Right lobe of liver (tissue), 6 donors: ENCODE measurements around the gene ADH5. TPM values are rescaled to one million over a fixed set of nuclear protein-coding genes. Genes with fewer than 3 reads are reported as not detected.

ENCODE experiments used
- ATAC-seq, 4 donors: fragments of 200-7000 bp; cut with Tn5 transposase; one replicate each; pipeline ENCODE4 v1.9.1; 2020; ENCODE audit warnings: mild to moderate bottlenecking in 4 of 4, moderate library complexity in 4 of 4
- DNase-seq, 3 donors: peaks; one replicate each; pipeline ENCODE4 v3.0.0-alpha.2; 2020
- H3K27ac ChIP-seq, 3 donors: fragments of 200-600 bp; one replicate each; pipeline ENCODE4 v1.8.0; 2022
- H3K27me3 ChIP-seq, 2 donors: fragments of 200-600 bp; one replicate each; pipeline ENCODE4 v1.8.0; 2022
- H3K36me3 ChIP-seq, 4 donors: fragments of 200-600 bp; sonication (generic) in 1 of 4; one replicate each; pipeline versions ENCODE4 v1.5.1 to v1.8.0; 2017 to 2022; ENCODE audit warnings: control low read depth in 1 of 4
- H3K4me1 ChIP-seq, 4 donors: fragments of 200-600 bp; sonication (generic) in 1 of 4; one replicate each; pipeline versions ENCODE4 v1.5.1 to v1.8.0; 2017 to 2022; ENCODE audit warnings: control low read depth in 1 of 4
- H3K4me3 ChIP-seq, 3 donors: fragments of 200-600 bp; one replicate each; pipeline ENCODE4 v1.8.0; 2022
- H3K9me3 ChIP-seq, 4 donors: fragments of 200-600 bp; sonication (generic) in 1 of 4; one replicate each; pipeline versions ENCODE4 v1.5.1 to v1.8.0; 2017 to 2022; ENCODE audit warnings: control low read depth in 1 of 4
- CTCF ChIP-seq, 4 donors: fragments of 200-600 bp in 3 of 4; fragments of 450-650 bp in 1 of 4; IDR thresholded peaks; one replicate each; pipeline versions ENCODE4 v1.5.1 to v1.8.0; 2016 to 2022; ENCODE audit warnings: antibody characterized with exemption in 4 of 4, mild to moderate bottlenecking in 2 of 4
- POLR2A ChIP-seq: fragments of 450-650 bp; IDR thresholded peaks from one replicate; pipeline ENCODE4 v1.6.1; 2017; ENCODE audit warnings: antibody characterized with exemption, mild to moderate bottlenecking
- WGBS: methylation state at CpG from one replicate; pipeline ENCODE4 v1.1.6; 2018; ENCODE audit warnings: low coverage, low lambda C conversion rate; ENCODE audit not compliant: insufficient coverage; ENCODE audit errors: missing lambda C conversion rate; 5-methylcytosine and 5-hydroxymethylcytosine counted together
- intact Hi-C, 2 donors: fragments of 100-400 bp; cut with DNase I; formaldehyde crosslinking; loops; one replicate each; pipeline versions ENCODE4 v1.11.2 to v1.14.1; 2022
- total RNA-seq, 6 experiments: library from RNA; depleted of rRNA in 2 of 6; stranded (reverse); fragments of >200 nt in 2 of 6; fragmentation: NEBNext Ultra II Directional in 3 of 6; extraction: Animal tissue kit (Norgen Biotek cat#: 25700) in 3 of 6; gene quantifications; one replicate each; pipeline versions ENCODE4 v1.1.0 to v1.2.4, GENCODE V29; 2016 to 2023
- donor health status: DM: no; HTN: yes; CAD: no.
- donor health status: DM: no; HTN: no; CAD: no.
- donor health status: DM: no; HTN: no; CAD: no.
- donor health status: DM: no; HTN: yes; CAD: no.
- donor health status: DM: no; HTN: yes; CAD: no.

The ADH5 gene
- total RNA-seq, 6 experiments from 2014 or later, result 109 to 170 (median 131) TPM

DNA sequence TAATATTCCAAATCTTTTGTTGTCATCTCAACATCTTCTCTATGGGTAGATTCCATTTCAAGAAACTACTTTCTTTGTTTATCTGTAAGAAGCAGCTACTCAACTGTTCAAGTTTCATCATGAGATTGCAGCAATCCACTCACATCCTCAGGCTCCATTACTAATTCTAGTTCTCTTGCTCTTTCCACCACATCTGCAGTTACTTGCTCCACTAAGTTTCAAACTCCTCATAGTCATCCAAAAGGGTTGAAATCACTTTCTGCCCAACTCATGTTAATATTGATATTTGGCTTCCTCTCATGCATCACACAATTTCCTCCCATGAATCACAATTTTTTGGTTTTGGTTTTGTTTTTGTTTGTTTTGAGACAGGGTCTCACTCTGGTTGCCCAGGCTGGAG is 35.7 kb downstream of the ADH5 start:
- peaks cover 0 to 8% (median 3%) of the 10 kb centered on the region in 4 donors for H3K36me3 ChIP-seq
- no peak overlapping the region for H3K4me3 ChIP-seq
- DNase-seq (no peak), ATAC-seq (no peak)
- intact Hi-C loops, result no loop called here
- no peak overlapping the region for H3K27ac ChIP-seq
- H3K27me3 ChIP-seq, result no peaks in the 10 kb centered on the region
- no peak for TF ChIP-seq POLR2A
- TF ChIP-seq CTCF (IDR thresholded peaks at IDR 0.05), result no peak
- no peaks in the 10 kb centered on the region for H3K4me1 ChIP-seq
- no peaks in the 10 kb centered on the region for H3K9me3 ChIP-seq

- H3K27ac ChIP-seq, result no peak overlapping the region
- 80% methylated on average over 2 of the region's 2 CpGs for WGBS
- no peaks in the 10 kb centered on the region for H3K4me1 ChIP-seq
- peaks cover 0 to 5% (median 2%) of the 10 kb centered on the region in 4 donors for H3K36me3 ChIP-seq
- H3K4me3 ChIP-seq, result no peak overlapping the region
- intact Hi-C loops, result no loop called here
- DNase-seq, result no peak
- H3K9me3 ChIP-seq, result no peaks in the 10 kb centered on the region
- TF ChIP-seq POLR2A (no peak), CTCF (IDR thresholded peaks at IDR 0.05) (no peak)
- ATAC-seq, result no peak
- H3K27me3 ChIP-seq, result no peaks in the 10 kb centered on the region
Measured at GRCh38 chr4:99047710-99048109, 40.9 kb downstream of the ADH5 start.

DNA sequence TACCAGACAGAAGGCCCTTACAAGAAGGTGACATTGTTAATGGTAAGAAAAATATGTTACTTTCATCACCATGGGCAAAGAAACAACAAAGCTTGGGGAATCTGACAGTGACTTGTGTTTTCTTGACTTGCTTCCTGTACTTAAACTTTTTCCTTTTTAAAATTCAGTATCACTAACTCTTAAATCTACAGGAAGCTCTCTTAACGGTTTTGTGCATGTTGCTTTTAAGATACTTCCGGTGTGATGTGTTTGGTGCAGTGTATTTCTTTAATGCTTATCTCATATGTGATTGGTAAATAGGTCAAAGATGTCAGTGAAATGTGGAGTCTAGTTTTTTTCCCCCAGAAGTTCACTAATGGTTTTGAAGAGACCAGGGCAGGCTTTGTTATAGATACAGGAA is 45.2 kb downstream of the ADH5 start:
- Histone ChIP-seq H3K4me1 (no peaks in the 10 kb centered on the region), H3K9me3 (no peaks in the 10 kb centered on the region), H3K4me3 (no peak overlapping the region), H3K27ac (no peak overlapping the region), H3K36me3 (no peaks in the 10 kb centered on the region), H3K27me3 (no peaks in the 10 kb centered on the region)
- DNase-seq (no peak), ATAC-seq (no peak)
- WGBS, result 55% methylated on average over 2 of the region's 2 CpGs
- intact Hi-C loops, result no loop called here
- TF ChIP-seq CTCF (IDR thresholded peaks at IDR 0.05) (no peak), POLR2A (no peak)

GRCh38 chr4:99038213-99038612 is 50.4 kb downstream of the ADH5 start:
- TF ChIP-seq POLR2A, result no peak
- no peak for TF ChIP-seq CTCF (IDR thresholded peaks at IDR 0.05)
- Histone ChIP-seq H3K36me3 (no peaks in the 10 kb centered on the region), H3K27me3 (no peaks in the 10 kb centered on the region), H3K4me1 (no peaks in the 10 kb centered on the region), H3K4me3 (no peak overlapping the region), H3K27ac (no peak overlapping the region), H3K9me3 (no peaks in the 10 kb centered on the region)
- 100% methylated on average over 1 of the region's 1 CpG for WGBS
- no peak for ATAC-seq
- intact Hi-C loops, result no loop called here
- DNase-seq, result no peak

DNA sequence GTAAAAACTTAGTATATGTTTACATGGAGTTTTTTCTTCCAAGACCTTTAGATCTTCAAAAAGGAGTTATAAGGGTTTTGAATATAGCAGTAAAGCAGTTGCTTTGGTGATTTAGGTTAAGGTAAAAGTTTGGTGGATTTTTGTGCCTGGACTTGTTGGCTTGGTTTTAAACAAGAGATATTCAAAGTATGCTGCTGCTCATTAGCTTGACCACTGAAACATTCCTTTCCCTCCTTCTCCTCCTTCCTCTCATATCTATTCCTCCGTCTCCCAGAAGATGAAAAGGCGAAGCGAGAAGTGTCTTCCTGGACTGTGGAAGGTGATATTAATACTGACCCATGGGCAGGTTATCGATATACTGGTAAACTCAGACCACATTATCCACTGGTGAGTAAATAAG is 54.6 kb downstream of the ADH5 start:
- H3K9me3 ChIP-seq, result no peaks in the 10 kb centered on the region
- H3K36me3 ChIP-seq, result no peaks in the 10 kb centered on the region
- 96% methylated on average over 4 of the region's 4 CpGs for WGBS
- no peak overlapping the region for H3K4me3 ChIP-seq
- intact Hi-C loops, result no loop called here
- no peak for ATAC-seq
- no peak overlapping the region for H3K27ac ChIP-seq
- TF ChIP-seq POLR2A (no peak), CTCF (IDR thresholded peaks at IDR 0.05) (no peak)
- H3K4me1 ChIP-seq, result no peaks in the 10 kb centered on the region
- no peaks in the 10 kb centered on the region for H3K27me3 ChIP-seq
- DNase-seq, result no peak
